B cell (primary cell): ENCODE measurements around the gene SEC16A. TPM values are rescaled to one million over a fixed set of nuclear protein-coding genes. Genes with fewer than 3 reads are reported as not detected.

Experiments
- ATAC-seq: fragments of 200-7000 bp; cut with Tn5 transposase; one replicate; pipeline ENCODE4 v1.10.0; 2021; ENCODE audit warnings: low read depth, mild to moderate bottlenecking, moderate number of reproducible peaks, moderate library complexity
- CTCF ChIA-PET: fragments of 350-600 bp; sonication (Branson Sonifier 250); formaldehyde crosslinking; loops from one replicate; lab custom pipeline; 2021; ENCODE audit warnings: antibody characterized with exemption, inconsistent platforms; lab: Charles Lee
- POLR2A ChIA-PET: fragments of 350-600 bp; sonication (Branson Sonifier 250); formaldehyde crosslinking; loops from one replicate; lab custom pipeline; 2021; ENCODE audit warnings: antibody characterized with exemption; lab: Charles Lee
- DNase-seq: peaks from one replicate; pipeline ENCODE4 v3.0.0; 2013
- H2AFZ ChIP-seq: 2 replicates; pipeline ENCODE4 v1.6.1; 2012; ENCODE audit warnings: mild to moderate bottlenecking, low read depth, low read length; ENCODE audit not compliant: insufficient read depth, poor library complexity, severe bottlenecking
- H3K27ac ChIP-seq, 2 donors: 1 replicate in 1 of 2; 2 replicates in 1 of 2; pipeline ENCODE4 v1.5.1; 2012 to 2013; ENCODE audit warnings: low read length in 2 of 2, mild to moderate bottlenecking in 2 of 2, moderate library complexity in 1 of 2
- H3K27me3 ChIP-seq, 4 experiments: fragments of 200-600 bp in 1 of 4; sonication (generic) in 1 of 4; replicated peaks in 1 of 4; 1 replicate in 2 of 4; 2 replicates in 2 of 4; pipeline versions ENCODE4 v1.6.1 to v1.7.0; 2013 to 2016; ENCODE audit warnings: low read length in 3 of 4, mild to moderate bottlenecking in 2 of 4, mixed read lengths in 1 of 4, moderate library complexity in 1 of 4; ENCODE audit not compliant: insufficient read depth in 4 of 4, control insufficient read depth in 3 of 4; ENCODE audit errors: control extremely low read depth in 1 of 4
- H3K36me3 ChIP-seq, 2 experiments: replicated peaks in 1 of 2; 1 replicate in 1 of 2; 2 replicates in 1 of 2; pipeline versions ENCODE4 v1.6.1 to v1.7.1; 2013; ENCODE audit warnings: low read length in 1 of 2; ENCODE audit not compliant: insufficient read depth in 2 of 2, control insufficient read depth in 1 of 2; ENCODE audit errors: control extremely low read depth in 1 of 2, extremely low read depth in 1 of 2
- H3K4me1 ChIP-seq, 2 donors: fragments of 200-600 bp in 1 of 2; sonication (generic) in 1 of 2; 1 replicate in 1 of 2; 2 replicates in 1 of 2; pipeline versions ENCODE4 v1.5.1 to v1.6.1; 2013 to 2017; ENCODE audit warnings: low read length in 2 of 2; ENCODE audit not compliant: control insufficient read depth in 2 of 2, insufficient read depth in 2 of 2
- H3K4me2 ChIP-seq: replicated peaks from 2 replicates; pipeline ENCODE3; 2012; ENCODE audit warnings: mild to moderate bottlenecking, low read depth, low read length; ENCODE audit not compliant: poor library complexity, severe bottlenecking
- H3K4me3 ChIP-seq, 5 experiments: fragments of 200-600 bp in 1 of 5; sonication (generic) in 1 of 5; 1 replicate in 3 of 5; 2 replicates in 2 of 5; pipeline versions ENCODE4 v1.5.1 to v1.7.0; 2011 to 2016; ENCODE audit warnings: low read length in 4 of 5, mild to moderate bottlenecking in 4 of 5, low read depth in 2 of 5, control low read depth in 1 of 5, moderate library complexity in 1 of 5; ENCODE audit not compliant: insufficient read depth in 1 of 5; ENCODE audit errors: control extremely low read depth in 1 of 5, extremely low read depth in 1 of 5
- H3K79me2 ChIP-seq: fragments of 200-600 bp; sonication (generic); one replicate; pipeline ENCODE4 v1.6.0; 2016; ENCODE audit warnings: low read length; ENCODE audit not compliant: control insufficient read depth, insufficient read depth
- H3K9ac ChIP-seq: fragments of 200-600 bp; sonication (generic); 2 replicates; pipeline ENCODE4 v1.6.1; 2017; ENCODE audit warnings: mild to moderate bottlenecking, low read length, moderate library complexity
- H3K9me3 ChIP-seq, 3 donors: one replicate each; pipeline versions ENCODE4 v1.6.1 to v1.7.1; 2013; ENCODE audit warnings: low read length in 2 of 3; ENCODE audit not compliant: control insufficient read depth in 2 of 3, insufficient read depth in 1 of 3; ENCODE audit errors: control extremely low read depth in 1 of 3
- H4K20me1 ChIP-seq: 2 replicates; pipeline ENCODE4 v1.6.0; 2012; ENCODE audit warnings: mild to moderate bottlenecking, low read length; ENCODE audit not compliant: insufficient read depth, control insufficient read depth, poor library complexity, severe bottlenecking
- H3K27ac Mint-ChIP-seq: one replicate; pipeline ENCODE4 v1.8.0; 2021; ENCODE audit warnings: mixed read lengths
- H3K27me3 Mint-ChIP-seq: one replicate; pipeline ENCODE4 v1.8.0; 2021; ENCODE audit warnings: mixed read lengths
- H3K4me1 Mint-ChIP-seq: one replicate; pipeline ENCODE4 v1.8.0; 2021; ENCODE audit warnings: mixed read lengths
- H3K4me3 Mint-ChIP-seq: one replicate; pipeline ENCODE4 v1.8.0; 2021; ENCODE audit warnings: mixed read lengths
- H3K9me3 Mint-ChIP-seq: one replicate; pipeline ENCODE4 v1.8.0; 2022; ENCODE audit warnings: mixed read lengths; ENCODE audit not compliant: insufficient read depth
- CTCF ChIP-seq: fragments of 200-600 bp; IDR thresholded peaks from one replicate; pipeline ENCODE4 v1.8.0; 2022; ENCODE audit warnings: antibody characterized with exemption, mild to moderate bottlenecking
- EZH2 ChIP-seq: IDR thresholded peaks from 2 replicates; pipeline ENCODE4 v1.6.1; 2012; ENCODE audit warnings: borderline replicate concordance, low read depth, mild to moderate bottlenecking, moderate library complexity, low read length; ENCODE audit not compliant: insufficient read depth, poor library complexity, severe bottlenecking
- WGBS: methylation state at CpG from one replicate; pipeline ENCODE4 v1.1.5; 2013; ENCODE audit warnings: missing lambda C conversion rate; ENCODE audit not compliant: insufficient coverage; 5-methylcytosine and 5-hydroxymethylcytosine counted together
- intact Hi-C: fragments of 100-400 bp; cut with micrococcal nuclease; formaldehyde crosslinking; loops from one replicate; pipeline ENCODE4 v1.10.0; 2022
- polyA plus RNA-seq: library from polyadenylated mRNA; depleted of rRNA; stranded (reverse); fragments of >200 nt; gene quantifications from 2 replicates; pipeline ENCODE4 v1.2.3, GENCODE V29; 2012
- total RNA-seq, 2 donors: library from RNA; stranded (reverse); fragments of 120-200 nt in 1 of 2; gene quantifications; 1 replicate in 1 of 2; 2 replicates in 1 of 2; pipeline versions ENCODE4 v1.2.3 to v1.2.4, GENCODE V29; 2013 to 2022

SEC16A gene
- total and polyA plus RNA-seq, 2 donors (not counting 1 experiment from before 2014, with no cell fraction given): 31.7 to 73.4 TPM

- Mint-ChIP-seq H3K27me3 (no peaks in the 10 kb centered on the region), H3K4me3 (no peak overlapping the region), H3K27ac (no peak overlapping the region), H3K4me1 (no peaks in the 10 kb centered on the region), H3K9me3 (no peaks in the 10 kb centered on the region)
- Histone ChIP-seq H3K4me2 (no peak overlapping the region), H4K20me1 (no peaks in the 10 kb centered on the region), H3K4me1 (no peaks in the 10 kb centered on the region), H3K79me2 (no peaks in the 10 kb centered on the region), H3K27ac (no peak overlapping the region), H3K27me3 (no peaks in the 10 kb centered on the region), H3K9ac (no peak overlapping the region), H2AFZ (no peak overlapping the region), H3K9me3 (no peaks in the 10 kb centered on the region), H3K36me3 (peaks cover 0 to 55% of the 10 kb centered on the region in 2 experiments), H3K4me3 (no peak overlapping the region)
- WGBS: 97% methylated on average over 26 of the region's 26 CpGs
- CTCF ChIA-PET: no interaction called here
- POLR2A ChIA-PET: no interaction called here
- no peak for DNase-seq
- ATAC-seq: no peak
- no peak for TF ChIP-seq EZH2
- TF ChIP-seq CTCF: no peak
- intact Hi-C loops: no loop called here
Observed at GRCh38 chr9:136422876-136423275, 60.0 kb downstream of the SEC16A start.

- H2AFZ ChIP-seq: no peak overlapping the region
- DNase-seq (no peak), ATAC-seq (no peak)
- no peak overlapping the region for H3K4me3 ChIP-seq
- WGBS: 95% methylated on average over 20 of the region's 21 CpGs
- no peaks in the 10 kb centered on the region for H3K27me3 ChIP-seq
- H3K9me3 Mint-ChIP-seq: no peaks in the 10 kb centered on the region
- H3K4me1 ChIP-seq: no peaks in the 10 kb centered on the region
- H3K9ac ChIP-seq: no peak overlapping the region
- no peak overlapping the region for H3K4me2 ChIP-seq
- no peaks in the 10 kb centered on the region for H3K4me1 Mint-ChIP-seq
- peaks cover 0 to 61% of the 10 kb centered on the region in 2 experiments for H3K36me3 ChIP-seq
- no peaks in the 10 kb centered on the region for H4K20me1 ChIP-seq
- intact Hi-C loops: no loop called here
- no peak for TF ChIP-seq EZH2
- no peak for TF ChIP-seq CTCF
- ChIA-PET POLR2A (no interaction called here), CTCF (interaction anchor here (0.6 kb wide), 1 partner anchor 441 kb away, joined by 3 read pairs; no protein-coding TSS in a partner anchor)
- H3K4me3 Mint-ChIP-seq: no peak overlapping the region
- no peaks in the 10 kb centered on the region for H3K79me2 ChIP-seq
- H3K9me3 ChIP-seq: no peaks in the 10 kb centered on the region
- no peak overlapping the region for H3K27ac Mint-ChIP-seq
- no peak overlapping the region for H3K27ac ChIP-seq
- H3K27me3 Mint-ChIP-seq: no peaks in the 10 kb centered on the region
Observed at GRCh38 chr9:136421791-136422190, 61.0 kb downstream of the SEC16A start.
